Measurements from ENCODE around the gene PCMT1.
"Not testable (repeated sequence)": the region's sequence is repeated elsewhere in the genome, so short reads cannot be mapped to it uniquely, and the experiment has no call there.

The PCMT1 gene

DNA sequence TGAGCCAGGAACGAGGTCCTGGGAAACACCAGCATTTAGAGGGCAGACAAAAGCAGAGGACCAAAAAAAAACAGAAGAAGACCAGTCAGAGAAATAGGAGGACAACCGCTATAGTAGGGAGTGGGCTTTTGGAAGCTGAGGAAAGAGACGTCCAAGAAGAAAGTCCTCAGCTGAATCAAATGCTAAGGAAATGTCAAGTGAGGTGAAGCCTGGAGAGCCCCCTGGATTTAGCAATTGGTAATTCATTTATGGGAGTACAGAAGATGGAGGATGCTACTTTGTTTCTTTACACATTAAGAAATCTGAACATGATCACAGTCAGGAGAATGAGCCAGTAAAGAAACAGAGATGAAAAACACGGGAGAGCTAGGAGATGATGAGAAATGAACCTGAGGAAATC lies 73.5 kb downstream of the PCMT1 start:
- no peak for FAIRE-seq

DNA sequence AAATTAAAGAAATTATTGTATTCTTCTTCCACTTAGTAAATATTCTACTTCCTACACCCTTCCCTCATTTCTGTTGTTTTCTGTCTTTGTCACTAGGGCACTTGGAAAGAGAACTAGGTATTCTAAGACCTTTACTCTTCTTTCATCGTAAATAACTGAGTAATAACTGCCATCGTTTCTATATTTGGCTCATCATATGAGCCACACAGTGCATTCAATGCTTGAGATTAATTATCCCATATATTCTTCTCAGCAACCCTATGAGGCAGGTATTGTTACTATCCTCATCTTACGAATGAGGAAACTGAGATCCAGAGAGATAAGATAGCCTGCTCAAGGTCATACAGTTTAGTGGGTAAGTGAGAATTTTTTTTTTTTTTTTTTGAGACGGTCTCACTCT lies 75.8 kb downstream of the PCMT1 start:
- FAIRE-seq: no peak

DNA sequence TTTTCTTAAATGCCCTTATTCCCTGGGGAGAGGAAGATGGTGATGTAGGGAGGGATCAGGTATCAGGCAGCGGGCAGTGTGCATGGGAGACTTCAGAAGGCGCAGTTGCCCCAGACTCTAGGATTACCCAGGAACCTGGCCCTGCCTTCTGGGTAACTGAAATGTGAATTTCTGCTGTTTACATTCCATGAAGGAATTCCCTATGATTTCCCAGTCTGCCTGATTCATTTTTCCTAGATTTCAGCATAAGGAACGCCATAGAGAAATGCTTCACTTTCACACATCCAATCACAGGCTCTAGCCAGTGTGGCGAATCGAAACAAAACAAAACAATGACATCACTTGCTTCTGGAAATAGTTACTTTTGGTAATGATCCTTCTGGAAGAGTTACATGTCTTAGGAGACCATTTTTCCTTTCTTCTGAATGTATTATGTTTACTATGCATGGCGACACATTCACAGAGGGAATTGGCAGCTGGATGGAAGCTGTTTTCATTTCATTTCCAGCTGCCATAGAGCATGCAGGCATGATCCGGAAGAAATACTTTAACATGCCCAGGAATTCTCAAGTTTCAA lies 81.3 kb downstream of the PCMT1 start:
- FAIRE-seq: no peak

DNA sequence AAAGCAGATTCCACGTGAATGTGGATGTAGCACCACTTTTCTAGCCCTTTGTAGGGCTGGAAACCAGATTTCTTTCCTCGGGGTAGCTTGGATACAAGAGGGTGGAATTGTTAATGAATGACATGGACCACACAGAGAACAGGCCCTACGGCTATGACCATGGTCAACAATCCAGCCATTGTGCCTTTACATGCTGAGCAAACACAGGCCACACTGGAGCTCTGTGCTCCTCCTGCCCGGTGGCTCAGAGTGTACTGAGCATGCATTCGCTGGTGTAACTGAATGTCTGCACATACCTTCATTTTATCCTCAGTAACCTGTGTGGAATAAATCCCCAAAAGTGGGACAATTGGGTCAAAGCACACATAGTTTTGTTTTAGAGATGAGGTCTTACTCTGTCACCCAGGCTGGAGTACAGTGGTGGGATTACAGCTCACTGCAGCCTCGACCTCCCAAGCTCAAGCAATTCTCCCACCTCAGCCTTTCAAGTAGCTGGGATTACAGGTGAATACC lies 81.8 kb downstream of the PCMT1 start:
- no peak for FAIRE-seq

DNA sequence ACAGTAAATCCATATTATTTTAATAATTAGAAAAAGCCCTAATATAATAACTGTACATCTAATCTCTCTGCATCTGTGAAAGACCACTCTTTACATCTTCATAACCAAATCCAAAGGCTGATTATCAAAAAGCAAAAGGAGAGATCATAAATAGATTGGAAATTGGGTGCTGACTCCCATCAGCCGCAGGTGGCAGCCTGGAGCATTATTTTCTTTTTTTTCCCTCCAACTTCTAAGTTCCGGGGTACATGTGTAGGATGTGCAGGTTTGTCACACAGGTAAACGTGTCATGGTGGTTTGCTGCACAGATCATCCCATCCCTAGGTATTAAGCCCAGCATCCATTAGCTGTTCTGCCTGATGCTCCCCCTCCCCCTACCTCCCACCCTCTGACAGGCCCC lies 84.1 kb downstream of the PCMT1 start:
- FAIRE-seq: no peak

DNA sequence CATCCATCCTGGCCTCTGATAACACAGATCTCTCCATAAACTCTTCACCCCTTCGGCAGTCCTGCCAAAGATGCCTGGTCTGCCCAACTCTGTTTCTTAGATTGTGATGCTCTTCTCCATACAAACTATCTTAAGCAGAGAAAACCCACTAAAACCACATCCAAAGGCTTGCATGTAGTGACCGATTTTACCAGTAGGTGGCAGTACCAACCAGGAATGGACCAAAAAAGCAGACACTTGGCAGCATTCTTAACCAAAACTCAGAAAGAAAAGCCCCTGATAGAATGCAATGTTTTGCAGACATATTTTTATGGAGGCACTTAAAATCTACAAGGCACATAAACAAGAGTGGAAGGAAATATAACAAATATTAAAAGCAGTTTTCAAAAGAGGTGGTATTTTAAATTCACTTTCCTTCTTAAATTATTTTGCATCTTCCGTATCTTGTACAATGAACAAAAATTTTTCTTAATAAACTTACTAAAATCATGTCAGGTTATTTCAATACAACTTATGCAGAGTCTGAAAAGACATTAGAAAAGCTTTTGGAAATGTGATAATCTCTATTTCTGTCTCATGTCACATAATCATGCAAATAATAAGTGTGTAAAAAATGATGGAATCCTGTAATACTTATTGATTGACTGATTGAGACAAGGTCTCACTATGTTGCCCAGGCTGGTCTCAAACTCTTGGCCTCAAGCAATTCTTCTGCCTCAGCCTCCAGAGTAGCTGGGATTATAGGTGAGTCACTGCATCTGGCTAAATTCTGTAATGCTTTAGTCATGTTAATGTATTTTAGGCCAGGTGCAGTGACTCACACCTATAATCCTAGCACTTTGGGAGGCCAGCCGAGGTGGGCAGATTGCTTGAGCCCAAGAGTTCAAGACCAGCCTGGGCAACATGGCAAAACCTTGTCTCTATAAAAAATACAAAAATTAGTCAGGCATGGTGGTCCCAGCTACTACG lies 85.3 kb downstream of the PCMT1 start:
- FAIRE-seq: peak; percentile 90

DNA sequence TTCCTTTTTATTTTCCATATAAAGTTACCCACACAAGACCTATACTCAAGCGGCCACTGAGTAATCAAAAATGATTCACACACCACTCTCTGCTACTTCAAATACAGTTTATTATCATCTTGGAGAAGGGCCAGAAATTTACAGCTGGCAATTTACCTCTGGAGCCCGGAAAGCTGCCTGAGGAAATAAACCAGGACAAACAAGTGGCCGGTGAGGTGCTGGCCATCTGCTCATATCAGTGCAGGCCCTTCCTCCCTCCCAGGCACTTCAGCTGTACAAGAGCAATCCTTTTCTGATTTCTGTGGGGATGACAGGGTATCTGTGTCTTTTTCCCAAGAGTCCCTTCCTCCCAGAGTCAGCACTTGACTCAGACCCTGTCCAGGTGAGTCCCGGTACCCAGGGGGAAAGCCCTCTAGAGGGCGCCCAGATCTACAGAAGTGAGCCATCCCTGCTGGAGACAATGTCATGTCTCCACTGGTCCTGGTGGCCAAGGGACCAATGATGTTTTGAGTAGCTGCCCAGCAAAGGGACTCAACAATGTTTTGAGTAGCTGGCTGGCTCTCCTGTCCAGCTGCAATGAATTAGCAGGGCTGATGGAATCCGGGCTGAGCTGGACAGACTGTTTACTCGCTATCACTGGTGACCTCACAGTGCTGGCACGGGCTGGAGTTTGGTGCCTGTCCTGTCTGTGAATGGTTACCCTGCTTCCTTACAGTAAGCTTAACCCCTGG lies 91.0 kb downstream of the PCMT1 start:
- peak; percentile 98 for FAIRE-seq

DNA sequence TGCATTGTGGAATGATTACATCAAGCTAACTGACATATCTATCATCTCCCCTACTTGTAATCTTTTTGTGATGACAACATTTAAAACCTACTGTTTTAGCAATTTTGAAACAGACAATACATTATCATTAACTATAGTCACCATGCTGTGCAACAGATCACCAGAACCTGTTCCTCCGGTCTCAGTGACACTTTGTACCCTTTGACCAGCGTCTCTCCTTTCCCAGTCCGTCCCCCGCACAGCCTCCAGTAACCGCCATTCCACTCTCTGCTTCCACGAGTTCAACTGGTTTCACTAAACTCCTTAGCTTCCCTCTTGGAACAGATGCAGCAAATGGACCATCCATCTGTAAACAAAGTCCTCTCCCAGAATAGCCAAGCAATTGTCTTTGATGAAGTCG lies 92.8 kb downstream of the PCMT1 start:
- FAIRE-seq: no peak

DNA sequence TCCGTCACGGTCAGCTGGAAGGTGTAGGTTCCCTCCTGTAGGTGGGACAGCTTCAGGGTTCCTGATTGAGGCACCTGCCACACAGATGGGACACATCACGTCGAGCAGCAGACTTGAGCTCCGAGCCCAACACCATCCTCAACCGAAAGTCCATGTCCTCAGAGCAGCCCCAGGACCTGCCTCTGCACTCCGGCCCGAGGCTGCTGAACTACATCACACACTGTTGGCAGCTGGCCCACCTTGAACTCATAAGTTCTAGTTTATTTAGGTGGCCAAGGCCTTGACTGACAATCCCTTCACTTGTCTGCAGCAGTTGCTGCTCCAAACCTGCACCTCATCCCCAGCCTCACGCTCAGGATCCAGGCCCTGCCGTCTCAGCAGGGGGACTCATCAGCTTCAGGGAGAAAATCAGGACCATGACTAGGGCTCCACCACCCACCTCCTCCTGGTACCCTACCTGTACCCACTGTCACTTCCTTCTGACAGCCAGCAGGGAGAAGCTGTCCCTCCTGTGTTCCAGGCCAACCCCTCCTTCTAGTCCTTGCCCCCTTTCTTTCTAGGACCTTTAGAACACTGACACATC lies 93.6 kb downstream of the PCMT1 start:
- FAIRE-seq: no peak

DNA sequence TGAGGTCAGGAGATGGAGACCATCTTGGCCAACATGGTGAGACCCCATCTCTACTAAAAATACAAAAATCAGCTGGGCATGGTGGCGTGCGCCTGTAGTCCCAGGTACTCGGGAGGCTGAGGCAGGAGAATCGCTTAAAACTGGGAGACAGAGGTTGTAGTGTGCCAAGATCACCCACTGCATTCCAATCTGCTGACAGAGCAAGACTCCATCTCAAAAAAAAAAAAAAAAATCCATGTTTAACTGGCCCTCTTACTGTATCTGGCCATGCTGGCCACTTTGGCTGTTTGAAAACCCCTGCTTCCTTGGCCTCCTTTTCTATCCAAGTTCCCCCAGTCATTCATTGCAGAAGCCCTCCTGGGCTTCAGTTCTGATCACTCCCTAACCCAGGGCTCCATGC lies 94.5 kb downstream of the PCMT1 start:
- FAIRE-seq: not testable (repeated sequence)

DNA sequence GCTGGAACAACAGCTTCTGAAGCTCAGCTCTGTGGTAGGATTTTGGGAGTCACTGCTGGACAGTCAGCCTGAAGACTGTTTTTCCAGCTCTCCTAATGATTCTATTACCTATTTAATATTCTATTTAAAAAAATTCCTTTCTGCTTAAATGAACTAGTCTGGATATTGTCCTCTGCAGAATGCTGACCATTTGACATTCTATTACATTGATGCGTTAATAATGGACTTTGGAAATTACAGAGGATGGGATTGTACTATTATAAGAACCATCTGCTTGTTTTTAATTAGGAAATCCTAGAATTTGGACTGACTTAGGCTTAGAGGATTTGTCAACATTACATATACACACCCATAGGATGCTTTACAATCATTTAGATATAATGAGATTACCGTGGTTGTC lies 94.9 kb downstream of the PCMT1 start:
- FAIRE-seq: no peak

DNA sequence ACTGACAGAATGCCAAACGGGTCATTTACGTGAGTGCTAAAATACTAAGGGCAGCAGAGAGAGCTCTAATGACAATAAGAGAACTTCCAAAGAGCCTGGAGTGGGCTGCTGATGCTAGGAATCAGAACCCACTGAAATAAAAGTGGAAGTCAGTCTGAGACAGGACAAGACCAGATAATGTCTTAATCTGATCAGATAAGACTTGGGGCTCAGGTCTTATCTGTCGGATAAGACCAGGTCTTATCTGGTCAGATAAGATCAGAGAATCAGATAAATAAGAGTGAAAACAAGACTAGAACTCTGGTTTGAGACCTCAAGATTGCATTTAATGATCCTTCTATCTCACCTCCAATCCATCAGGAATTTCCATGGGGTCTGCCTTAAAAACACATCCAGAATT lies 96.0 kb downstream of the PCMT1 start:
- FAIRE-seq: no peak

DNA sequence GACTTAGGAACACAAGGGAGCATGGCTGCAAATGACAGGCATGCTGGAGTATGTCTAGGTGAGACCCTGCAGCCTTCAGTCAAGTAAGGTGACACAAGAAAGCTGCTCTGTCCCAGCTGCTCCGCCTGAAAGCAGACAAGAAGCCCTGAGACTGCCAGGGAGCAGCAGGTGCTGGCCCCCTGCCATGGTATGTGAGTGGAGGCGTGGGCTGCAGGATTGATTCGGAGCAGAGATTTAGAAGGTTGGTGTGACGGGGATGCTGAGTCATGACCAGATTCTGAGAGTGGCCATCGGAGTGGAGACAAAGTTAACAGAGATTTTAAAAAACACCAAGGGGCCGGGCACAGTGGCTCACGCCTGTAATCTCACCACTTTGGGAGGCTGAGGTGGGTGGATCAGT lies 96.8 kb downstream of the PCMT1 start:
- no peak for FAIRE-seq

DNA sequence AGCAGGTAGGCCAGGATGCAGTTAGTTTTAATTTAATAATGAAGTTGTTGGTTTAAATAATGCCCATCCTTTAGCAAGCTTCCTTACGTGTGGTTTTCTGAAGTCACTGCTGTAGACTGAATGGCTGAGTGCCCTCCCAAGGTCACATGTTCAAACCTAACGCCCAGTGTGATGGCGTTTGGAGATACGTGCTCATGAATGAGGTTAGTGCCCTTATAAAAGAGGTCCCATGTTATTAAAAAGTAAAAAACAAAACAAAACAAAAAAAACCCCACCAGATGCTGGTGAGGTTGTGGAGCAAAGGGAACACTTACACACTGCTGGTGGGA lies 98.4 kb downstream of the PCMT1 start:
- no peak for FAIRE-seq

DNA sequence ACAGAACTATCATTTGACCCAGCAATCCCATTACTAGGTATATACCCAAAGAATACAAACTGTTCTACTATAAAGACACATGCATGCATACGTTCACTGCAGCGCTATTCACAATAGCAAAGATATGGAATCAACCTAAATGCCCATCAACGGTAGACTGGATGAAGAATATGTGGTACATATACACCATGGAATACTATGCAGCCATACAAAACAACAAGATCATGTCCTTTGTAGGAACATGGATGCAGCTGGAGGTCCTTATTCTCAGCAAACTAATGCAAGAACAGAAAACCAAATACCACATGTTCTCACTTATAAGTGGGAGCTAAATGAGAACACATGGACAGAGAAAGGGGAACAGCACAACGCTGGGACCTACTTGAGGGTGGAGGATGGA lies 98.8 kb downstream of the PCMT1 start:
- FAIRE-seq: not testable (repeated sequence)

DNA sequence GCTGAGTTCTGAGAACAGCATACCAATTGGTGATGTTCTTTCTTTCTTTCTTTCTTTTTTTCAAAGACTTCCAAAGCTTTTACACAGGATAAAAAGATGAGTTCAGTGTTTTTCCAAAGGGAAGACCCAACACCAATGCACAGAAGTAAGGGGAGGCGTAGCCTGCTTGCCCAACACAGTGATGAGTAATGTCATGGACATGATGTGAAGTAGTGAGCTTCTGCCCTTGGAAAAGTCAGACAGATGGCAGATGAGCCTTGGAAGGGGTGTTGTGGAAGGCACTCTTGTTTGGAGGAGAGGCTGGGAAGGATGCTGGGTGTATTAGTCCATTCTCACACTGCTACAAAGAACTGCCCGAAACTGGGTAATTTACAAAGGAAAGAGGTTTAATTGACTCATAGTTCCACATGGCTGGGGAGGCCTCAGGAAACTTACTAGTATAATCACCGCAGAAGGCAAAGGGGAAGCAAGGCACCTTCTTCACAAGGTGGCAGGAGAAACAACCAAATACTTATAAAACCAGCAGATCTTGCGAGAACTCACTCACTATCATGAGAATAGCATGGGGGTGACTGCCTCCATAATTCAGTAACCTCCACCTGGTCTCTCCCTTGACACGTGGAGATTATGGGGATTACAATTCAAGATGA lies 102.0 kb downstream of the PCMT1 start:
- FAIRE-seq: no peak

DNA sequence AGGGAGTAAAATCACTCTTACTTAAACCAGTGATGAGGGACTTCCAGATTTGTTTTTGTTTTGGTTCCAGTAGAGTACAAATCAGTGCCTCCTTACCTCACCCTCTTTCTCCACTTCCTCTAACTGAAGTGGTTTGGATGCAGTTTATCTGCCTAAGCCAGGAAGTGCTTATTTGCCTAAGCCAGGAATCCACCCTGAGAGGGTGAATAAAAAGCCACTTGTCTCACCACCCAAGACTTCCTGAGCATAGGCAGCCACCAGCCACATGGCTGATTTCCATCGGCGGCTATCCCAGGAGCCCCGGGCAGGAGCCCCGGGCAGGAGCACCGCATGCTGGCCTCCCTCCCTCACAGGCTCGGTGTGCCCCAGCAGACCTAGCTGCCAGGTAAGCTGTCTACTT lies 102.6 kb downstream of the PCMT1 start:
- no peak for FAIRE-seq

DNA sequence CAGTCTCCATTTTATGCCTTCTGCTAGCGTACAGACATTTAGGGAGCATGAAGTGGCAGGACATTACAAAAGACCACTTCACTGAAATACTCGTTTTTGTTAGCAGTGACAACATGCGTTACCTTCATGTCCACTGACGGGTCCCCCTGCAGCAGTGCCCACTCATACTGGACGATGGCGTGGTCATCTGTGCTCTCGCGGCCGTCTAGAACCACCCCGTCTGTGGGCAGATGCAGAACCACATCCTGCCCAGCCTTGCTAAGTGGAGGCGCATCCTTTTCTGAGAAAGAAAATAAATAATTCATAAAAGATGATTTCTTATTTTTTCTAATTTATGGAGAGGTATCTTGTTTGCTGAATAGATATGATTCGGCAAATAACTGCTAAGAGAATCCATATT lies 103.3 kb downstream of the PCMT1 start:
- FAIRE-seq: no peak

DNA sequence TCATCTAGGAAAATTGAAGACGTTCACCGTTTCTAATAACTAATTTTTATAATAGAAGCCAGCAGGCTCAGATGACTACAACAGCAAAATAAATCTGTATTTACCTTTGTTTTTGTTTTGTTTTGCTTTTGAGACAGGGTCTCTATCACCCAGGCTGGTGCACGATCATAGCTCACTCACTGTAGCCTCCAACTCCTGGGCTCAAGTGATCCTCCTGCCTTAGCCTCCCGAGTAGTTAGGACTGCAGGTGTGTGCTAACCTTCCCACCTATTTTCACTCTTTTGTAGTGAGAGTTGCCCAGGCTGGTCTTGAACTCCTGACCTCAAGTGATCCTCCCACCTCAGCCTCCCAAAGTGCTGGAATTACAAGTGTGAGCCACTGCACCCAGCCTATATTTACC lies 104.5 kb downstream of the PCMT1 start:
- not testable (repeated sequence) for FAIRE-seq

DNA sequence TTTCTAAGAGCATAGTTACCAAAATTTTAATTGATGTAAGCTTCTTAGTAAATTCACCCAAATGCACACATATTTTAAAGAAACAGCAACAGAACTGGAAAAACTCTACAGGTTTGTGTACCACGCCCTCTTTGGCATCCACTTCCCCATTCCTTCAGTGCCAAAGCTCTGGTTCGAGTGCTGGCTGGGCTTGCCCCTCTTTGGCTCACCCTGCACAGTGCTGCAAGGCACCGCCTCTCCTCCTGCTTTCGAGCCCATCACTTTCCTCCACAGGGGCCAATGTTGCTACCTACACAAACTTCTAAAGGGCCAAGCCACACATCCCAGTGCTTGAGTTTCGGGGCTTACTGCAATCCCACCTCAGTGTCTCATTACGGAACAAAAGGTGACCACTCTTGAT lies 105.0 kb downstream of the PCMT1 start:
- FAIRE-seq: no peak

DNA sequence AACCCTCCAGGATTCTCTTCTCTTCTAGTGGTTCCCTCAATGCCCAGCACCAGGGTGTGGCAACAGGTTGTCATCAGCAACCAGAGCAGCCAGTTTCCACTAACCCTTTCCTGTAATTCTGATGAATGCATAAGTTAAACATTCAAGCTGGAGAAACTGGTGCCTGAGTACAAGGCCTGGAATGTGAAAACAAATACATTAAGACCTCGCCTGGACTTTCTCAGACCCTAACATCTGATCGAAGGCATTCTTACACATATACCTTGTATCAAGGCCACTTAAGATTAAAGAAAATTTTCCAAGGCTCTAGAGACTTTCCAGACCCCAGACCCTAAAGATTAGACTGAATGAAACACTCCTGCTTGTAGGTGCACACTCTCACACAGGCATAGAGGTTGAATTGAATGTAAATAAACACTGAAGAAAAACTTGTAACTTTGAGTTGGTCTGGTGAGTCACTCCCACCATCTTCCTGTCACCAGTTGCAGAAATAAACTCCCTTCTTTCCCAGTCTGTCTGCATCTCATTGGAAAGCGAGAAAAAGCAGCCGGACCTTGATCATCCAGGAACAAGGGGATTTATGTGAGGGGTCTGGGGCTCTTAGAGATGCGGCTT lies 105.6 kb downstream of the PCMT1 start:
- no peak for FAIRE-seq

DNA sequence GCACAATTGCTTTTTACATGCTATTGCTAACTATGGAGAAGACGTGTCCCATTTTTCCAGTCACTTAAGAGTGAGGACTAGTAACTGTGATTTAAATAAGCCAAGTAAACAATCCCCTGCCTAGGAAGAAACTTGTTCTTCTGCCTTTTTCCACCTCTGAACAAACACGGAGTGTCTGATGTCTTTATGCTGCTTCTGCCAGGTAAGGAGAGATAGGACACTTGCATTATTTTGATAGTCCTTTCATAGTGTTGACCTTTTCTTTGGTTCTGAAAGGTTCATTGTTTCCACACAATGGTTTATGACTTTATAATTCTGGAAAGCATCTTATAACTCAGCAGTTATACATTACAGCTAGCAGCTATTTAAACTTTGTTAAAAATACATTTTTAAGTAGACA lies 106.2 kb downstream of the PCMT1 start:
- FAIRE-seq: no peak
